GM19193 (cell line): ENCODE data around the gene CLPTM1L.

Experiments used
- POLR2A ChIP-seq: IDR thresholded peaks from 4 replicates; pipeline ENCODE4 v1.6.1; 2011; ENCODE audit not compliant: insufficient read depth, insufficient read length; ENCODE audit errors: extremely low read depth

CLPTM1L gene

GRCh38 chr5:1384521-1384920 lies 39.6 kb upstream of the CLPTM1L start:
- no peak for TF ChIP-seq POLR2A

- no peak for TF ChIP-seq POLR2A
These were observed 39.0 kb upstream of the CLPTM1L start for GRCh38 chr5:1383886-1384401.

GRCh38 chr5:1383344-1383743 lies 38.4 kb upstream of the CLPTM1L start:
- no peak for TF ChIP-seq POLR2A

GRCh38 chr5:1382248-1382700 lies 37.4 kb upstream of the CLPTM1L start:
- no peak for TF ChIP-seq POLR2A

GRCh38 chr5:1381370-1382247 lies 36.7 kb upstream of the CLPTM1L start:
- no peak for TF ChIP-seq POLR2A

- TF ChIP-seq POLR2A, result no peak
These were observed 36.0 kb upstream of the CLPTM1L start for GRCh38 chr5:1380910-1381309.

- no peak for TF ChIP-seq POLR2A
These were observed 35.3 kb upstream of the CLPTM1L start for GRCh38 chr5:1380011-1380817.

GRCh38 chr5:1378866-1379659 lies 34.2 kb upstream of the CLPTM1L start:
- no peak for TF ChIP-seq POLR2A

- no peak for TF ChIP-seq POLR2A
These were observed 33.2 kb upstream of the CLPTM1L start for GRCh38 chr5:1378096-1378495.

- no peak for TF ChIP-seq POLR2A
These were observed 32.1 kb upstream of the CLPTM1L start for GRCh38 chr5:1376981-1377380.

GRCh38 chr5:1375871-1376810 lies 31.2 kb upstream of the CLPTM1L start:
- no peak for TF ChIP-seq POLR2A

- no peak for TF ChIP-seq POLR2A
These were observed 29.8 kb upstream of the CLPTM1L start for GRCh38 chr5:1374679-1375055.

- TF ChIP-seq POLR2A, result no peak
These were observed 29.3 kb upstream of the CLPTM1L start for GRCh38 chr5:1374030-1374678.

GRCh38 chr5:1371218-1371971 lies 26.5 kb upstream of the CLPTM1L start:
- TF ChIP-seq POLR2A, result no peak
